ENCODE data around the gene TMPRSS4. TPM values are rescaled to one million over a fixed set of nuclear protein-coding genes. Genes with fewer than 3 reads are reported as not detected.

The TMPRSS4 gene
- polyA plus RNA-seq, 4 donors = 20.0 to 117 (median 44.3) TPM

- DNase-seq = peak in 1 of 2 donors; percentile 64
- peaks cover 0 to 4% (median 0%) of the 10 kb centered on the region in 3 donors for H3K27me3 ChIP-seq (ENCODE audit: control insufficient read depth in 3 of 3, insufficient read depth in 3 of 3, low read length in 3 of 3)
- peak overlapping the region in 2 of 3 donors; percentile 29 to 39 for H3K4me3 ChIP-seq (ENCODE audit: low read depth in 1 of 3, low read length in 3 of 3)
- H3K4me1 ChIP-seq (ENCODE audit: control insufficient read depth in 3 of 3, insufficient read depth in 2 of 3, low read depth in 1 of 3, low read length in 2 of 3) = peaks cover 0 to 62% (median 6%) of the 10 kb centered on the region in 3 donors
- FAIRE-seq = no peak
- H3K27ac ChIP-seq (ENCODE audit: low read depth in 1 of 3, low read length in 2 of 3) = peak overlapping the region; percentile 46 to 95 (median 65)
- peaks cover 0 to 19% of the 10 kb centered on the region in 2 donors for H3K9me3 ChIP-seq (ENCODE audit: control insufficient read depth in 2 of 2, insufficient read depth in 1 of 2, low read depth in 1 of 2, low read length in 1 of 2)
- 19 to 57% (median 34%) methylated on average over 10 of the region's 10 CpGs for WGBS, 3 donors
- H3K36me3 ChIP-seq (ENCODE audit: control insufficient read depth in 3 of 3, insufficient read depth in 2 of 3, low read depth in 1 of 3, low read length in 3 of 3) = peaks cover 0 to 28% (median 0%) of the 10 kb centered on the region in 3 donors
Observed at GRCh38 chr11:118079491-118079890, 2.6 kb downstream of the TMPRSS4 start.

- H3K36me3 ChIP-seq (ENCODE audit: control insufficient read depth in 3 of 3, insufficient read depth in 2 of 3, low read depth in 1 of 3, low read length in 3 of 3) = peaks cover 0 to 32% (median 0%) of the 10 kb centered on the region in 3 donors
- H3K9me3 ChIP-seq (ENCODE audit: control insufficient read depth in 2 of 2, insufficient read depth in 1 of 2, low read depth in 1 of 2, low read length in 1 of 2) = peaks cover 0 to 13% of the 10 kb centered on the region in 2 donors
- DNase-seq (no peak), FAIRE-seq (no peak)
- 73 to 83% (median 76%) methylated on average over 5 of the region's 5 CpGs for WGBS, 3 donors
- H3K27me3 ChIP-seq (ENCODE audit: control insufficient read depth in 3 of 3, insufficient read depth in 3 of 3, low read length in 3 of 3) = peaks cover 0 to 4% (median 0%) of the 10 kb centered on the region in 3 donors
- peaks cover 0 to 68% (median 6%) of the 10 kb centered on the region in 3 donors for H3K4me1 ChIP-seq (ENCODE audit: control insufficient read depth in 3 of 3, insufficient read depth in 2 of 3, low read depth in 1 of 3, low read length in 2 of 3)
- H3K27ac ChIP-seq (ENCODE audit: low read depth in 1 of 3, low read length in 2 of 3) = no peak overlapping the region
- no peak overlapping the region for H3K4me3 ChIP-seq (ENCODE audit: low read depth in 1 of 3, low read length in 3 of 3)
Observed at GRCh38 chr11:118080296-118080695, 3.4 kb downstream of the TMPRSS4 start.

- no peak overlapping the region for H3K27ac ChIP-seq (ENCODE audit: low read depth in 1 of 3, low read length in 2 of 3)
- 83 to 91% (median 85%) methylated on average over 18 of the region's 18 CpGs for WGBS, 3 donors
- DNase-seq (no peak), FAIRE-seq (no peak)
- peaks cover 0 to 2% of the 10 kb centered on the region in 2 donors for H3K9me3 ChIP-seq (ENCODE audit: control insufficient read depth in 2 of 2, insufficient read depth in 1 of 2, low read depth in 1 of 2, low read length in 1 of 2)
- H3K27me3 ChIP-seq (ENCODE audit: control insufficient read depth in 3 of 3, insufficient read depth in 3 of 3, low read length in 3 of 3) = peaks cover 0 to 4% (median 0%) of the 10 kb centered on the region in 3 donors
- peaks cover 0 to 65% (median 6%) of the 10 kb centered on the region in 3 donors for H3K4me1 ChIP-seq (ENCODE audit: control insufficient read depth in 3 of 3, insufficient read depth in 2 of 3, low read depth in 1 of 3, low read length in 2 of 3)
- H3K36me3 ChIP-seq (ENCODE audit: control insufficient read depth in 3 of 3, insufficient read depth in 2 of 3, low read depth in 1 of 3, low read length in 3 of 3) = peaks cover 0 to 42% (median 0%) of the 10 kb centered on the region in 3 donors
- H3K4me3 ChIP-seq (ENCODE audit: low read depth in 1 of 3, low read length in 3 of 3) = no peak overlapping the region
Observed at GRCh38 chr11:118081241-118081958, 4.5 kb downstream of the TMPRSS4 start.

GRCh38 chr11:118082880-118083552 lies 6.1 kb downstream of the TMPRSS4 start:
- DNase-seq (peak; percentile 31 to 67), FAIRE-seq (no peak)
- Histone ChIP-seq H3K4me3 (ENCODE audit: low read depth in 1 of 3, low read length in 3 of 3) (no peak overlapping the region), H3K27ac (ENCODE audit: low read depth in 1 of 3, low read length in 2 of 3) (peak overlapping the region in 2 of 3 donors; percentile 45 to 81), H3K9me3 (ENCODE audit: control insufficient read depth in 2 of 2, insufficient read depth in 1 of 2, low read depth in 1 of 2, low read length in 1 of 2) (peaks cover 0 to 12% of the 10 kb centered on the region in 2 donors), H3K27me3 (ENCODE audit: control insufficient read depth in 3 of 3, insufficient read depth in 3 of 3, low read length in 3 of 3) (peaks cover 0 to 4% (median 0%) of the 10 kb centered on the region in 3 donors), H3K4me1 (ENCODE audit: control insufficient read depth in 3 of 3, insufficient read depth in 2 of 3, low read depth in 1 of 3, low read length in 2 of 3) (peaks cover 0 to 56% (median 6%) of the 10 kb centered on the region in 3 donors), H3K36me3 (ENCODE audit: control insufficient read depth in 3 of 3, insufficient read depth in 2 of 3, low read depth in 1 of 3, low read length in 3 of 3) (peaks cover 0 to 58% (median 0%) of the 10 kb centered on the region in 3 donors)
- WGBS, 3 donors = 28 to 50% (median 42%) methylated on average over 21 of the region's 21 CpGs

DNA sequence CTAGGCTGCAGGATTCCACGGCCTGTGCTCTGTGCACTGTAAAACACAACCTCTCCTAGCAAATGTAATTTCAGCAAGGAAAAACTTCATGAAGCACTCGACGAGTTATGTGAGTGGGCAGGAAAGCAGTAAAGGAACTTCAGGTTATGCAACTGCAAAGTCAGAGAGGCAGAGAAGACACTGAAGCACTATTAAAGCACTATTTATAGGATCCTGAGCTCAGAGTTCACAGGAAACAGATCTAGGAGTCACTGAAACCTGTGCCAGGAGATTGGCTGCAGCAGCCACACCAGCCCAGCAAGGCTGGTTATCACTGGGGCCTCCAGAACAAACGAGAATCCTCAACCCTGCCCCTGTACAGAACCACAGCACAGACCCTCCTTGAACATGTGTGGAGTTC lies 7.4 kb downstream of the TMPRSS4 start:
- DNase-seq (peak; percentile 85 to 88), FAIRE-seq (no peak)
- Histone ChIP-seq H3K36me3 (ENCODE audit: control insufficient read depth in 3 of 3, insufficient read depth in 2 of 3, low read depth in 1 of 3, low read length in 3 of 3) (peaks cover 0 to 66% (median 0%) of the 10 kb centered on the region in 3 donors), H3K9me3 (ENCODE audit: control insufficient read depth in 2 of 2, insufficient read depth in 1 of 2, low read depth in 1 of 2, low read length in 1 of 2) (peaks cover 0 to 12% of the 10 kb centered on the region in 2 donors), H3K27me3 (ENCODE audit: control insufficient read depth in 3 of 3, insufficient read depth in 3 of 3, low read length in 3 of 3) (no peaks in the 10 kb centered on the region), H3K4me3 (ENCODE audit: low read depth in 1 of 3, low read length in 3 of 3) (no peak overlapping the region), H3K27ac (ENCODE audit: low read depth in 1 of 3, low read length in 2 of 3) (peak overlapping the region; percentile 9 to 81 (median 71)), H3K4me1 (ENCODE audit: control insufficient read depth in 3 of 3, insufficient read depth in 2 of 3, low read depth in 1 of 3, low read length in 2 of 3) (peaks cover 0 to 43% (median 6%) of the 10 kb centered on the region in 3 donors)
- 9 to 21% (median 11%) methylated on average over 4 of the region's 4 CpGs for WGBS, 3 donors

DNA sequence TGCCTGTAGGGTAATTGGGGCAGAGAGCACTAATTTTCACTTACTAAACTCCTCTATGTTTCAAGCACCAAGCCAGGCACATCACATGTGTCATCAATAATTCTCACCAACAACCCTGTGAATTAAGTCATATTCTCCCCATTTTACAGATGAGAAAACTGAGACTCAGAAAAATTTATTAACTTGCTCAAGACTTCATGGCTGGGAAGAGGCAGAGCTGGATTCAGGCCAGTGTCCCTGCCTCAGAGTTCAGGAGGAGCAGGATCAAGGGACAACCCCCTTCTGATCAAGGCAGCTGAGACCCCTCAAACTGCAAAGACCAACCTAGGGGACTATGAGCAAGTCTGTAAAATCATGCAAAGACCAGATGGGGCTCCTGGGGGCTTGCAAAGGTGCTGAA lies 7.8 kb downstream of the TMPRSS4 start:
- Histone ChIP-seq H3K27ac (ENCODE audit: low read depth in 1 of 3, low read length in 2 of 3) (peak overlapping the region in 1 of 3 donors; percentile 81), H3K9me3 (ENCODE audit: control insufficient read depth in 2 of 2, insufficient read depth in 1 of 2, low read depth in 1 of 2, low read length in 1 of 2) (peaks cover 0 to 12% of the 10 kb centered on the region in 2 donors), H3K4me3 (ENCODE audit: low read depth in 1 of 3, low read length in 3 of 3) (no peak overlapping the region), H3K27me3 (ENCODE audit: control insufficient read depth in 3 of 3, insufficient read depth in 3 of 3, low read length in 3 of 3) (no peaks in the 10 kb centered on the region), H3K36me3 (ENCODE audit: control insufficient read depth in 3 of 3, insufficient read depth in 2 of 3, low read depth in 1 of 3, low read length in 3 of 3) (peaks cover 0 to 62% (median 0%) of the 10 kb centered on the region in 3 donors), H3K4me1 (ENCODE audit: control insufficient read depth in 3 of 3, insufficient read depth in 2 of 3, low read depth in 1 of 3, low read length in 2 of 3) (peaks cover 0 to 39% (median 5%) of the 10 kb centered on the region in 3 donors)
- no peak for FAIRE-seq
- DNase-seq = no peak

DNA sequence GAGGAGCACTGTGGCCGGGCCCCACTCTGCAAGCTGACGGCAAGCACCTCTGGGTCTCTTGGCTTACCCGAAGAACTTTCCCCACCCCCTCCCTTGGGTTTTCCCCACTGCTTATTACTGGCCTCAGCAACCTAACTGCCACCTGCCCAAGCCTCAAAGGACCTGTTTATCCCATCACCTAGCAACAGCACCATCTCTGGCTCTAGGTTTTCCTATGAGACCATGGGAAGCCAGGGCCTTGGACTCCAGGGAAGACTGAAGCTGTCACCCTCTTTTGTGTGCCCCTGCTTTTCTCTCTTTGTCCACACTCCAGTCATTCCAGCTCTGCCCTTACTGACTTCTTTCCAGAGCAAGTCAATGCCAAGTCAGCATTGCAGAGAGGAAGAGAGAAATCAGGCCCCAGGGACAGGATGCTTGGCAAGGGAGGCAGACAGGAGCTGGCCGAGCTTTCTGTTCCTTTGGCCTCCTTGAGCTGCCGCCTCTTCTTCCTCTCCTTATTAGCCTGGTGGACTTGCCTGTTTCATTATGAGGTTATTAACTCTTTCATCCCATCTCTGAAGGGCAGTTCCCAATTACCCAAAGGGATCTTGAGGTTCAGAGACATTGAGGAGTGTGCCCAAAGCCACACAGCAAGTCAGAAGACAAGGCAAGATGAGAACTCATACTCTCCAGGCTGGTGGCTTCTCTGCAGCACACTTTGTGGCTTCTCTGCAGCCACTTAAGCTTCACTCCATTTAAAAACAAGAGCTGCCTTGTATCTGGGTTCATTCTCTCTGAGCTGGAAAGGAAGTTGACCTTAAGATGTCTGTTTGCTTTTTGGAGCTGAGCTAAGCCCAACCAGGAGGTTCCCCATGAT lies 10.3 kb downstream of the TMPRSS4 start, which contains the start of gene SMIM35:
Gene SMIM35, minus strand, starts transcription at position 51 of the 856 bp plus-strand sequence. CDS start 206 bp downstream, outside the sequence.
- Histone ChIP-seq H3K4me1 (ENCODE audit: control insufficient read depth in 3 of 3, insufficient read depth in 2 of 3, low read depth in 1 of 3, low read length in 2 of 3) (peaks cover 2 to 45% (median 8%) of the 10 kb centered on the region in 3 donors), H3K9me3 (ENCODE audit: control insufficient read depth in 2 of 2, insufficient read depth in 1 of 2, low read depth in 1 of 2, low read length in 1 of 2) (peaks cover 0 to 12% of the 10 kb centered on the region in 2 donors), H3K27me3 (ENCODE audit: control insufficient read depth in 3 of 3, insufficient read depth in 3 of 3, low read length in 3 of 3) (no peaks in the 10 kb centered on the region), H3K27ac (ENCODE audit: low read depth in 1 of 3, low read length in 2 of 3) (no peak within 1 kb of the TSS), H3K36me3 (ENCODE audit: control insufficient read depth in 3 of 3, insufficient read depth in 2 of 3, low read depth in 1 of 3, low read length in 3 of 3) (peaks cover 0 to 42% (median 0%) of the 10 kb centered on the region in 3 donors), H3K4me3 (ENCODE audit: low read depth in 1 of 3, low read length in 3 of 3) (no peak within 1 kb of the TSS)
- 69 to 74% (median 73%) methylated on average over 5 of the region's 5 CpGs for WGBS, 3 donors
- FAIRE-seq (no peak), DNase-seq (no peak)
